Measurements from ENCODE around the gene CAMK2N1.

DNA sequence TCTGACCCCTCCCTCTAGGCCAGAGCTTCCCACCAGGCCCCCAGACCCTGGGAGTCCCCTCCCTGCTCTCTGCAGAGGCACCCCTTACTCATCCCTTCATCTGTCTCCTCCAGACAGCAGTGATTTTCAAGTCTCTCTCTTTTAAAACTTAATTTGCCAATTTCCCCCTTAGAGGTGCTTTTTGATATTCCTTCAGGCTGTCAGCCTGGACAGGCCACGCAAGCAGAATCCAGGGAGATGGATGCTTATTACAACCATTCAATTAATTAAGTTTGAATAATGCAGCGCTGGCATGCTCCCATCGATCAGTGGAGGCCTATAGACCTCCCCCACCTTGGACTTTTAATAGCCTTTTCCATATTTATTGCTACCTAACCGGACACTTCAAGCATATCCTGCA, 6.2 kb downstream of the CAMK2N1 start:
- TF ChIP-seq TAF1 (conservative IDR thresholded peaks at IDR 0.05) (no peak), NR2F2 (IDR thresholded peaks at IDR 0.05) (no peak), SP1 (IDR thresholded peaks at IDR 0.05) (no peak), YY1 (IDR thresholded peaks at IDR 0.05) (no peak), GABPA (IDR thresholded peaks at IDR 0.05 in 1 of 2, conservative IDR thresholded peaks at IDR 0.05 in 1 of 2) (no peak)
- TF ChIP-seq, protein P1, sequence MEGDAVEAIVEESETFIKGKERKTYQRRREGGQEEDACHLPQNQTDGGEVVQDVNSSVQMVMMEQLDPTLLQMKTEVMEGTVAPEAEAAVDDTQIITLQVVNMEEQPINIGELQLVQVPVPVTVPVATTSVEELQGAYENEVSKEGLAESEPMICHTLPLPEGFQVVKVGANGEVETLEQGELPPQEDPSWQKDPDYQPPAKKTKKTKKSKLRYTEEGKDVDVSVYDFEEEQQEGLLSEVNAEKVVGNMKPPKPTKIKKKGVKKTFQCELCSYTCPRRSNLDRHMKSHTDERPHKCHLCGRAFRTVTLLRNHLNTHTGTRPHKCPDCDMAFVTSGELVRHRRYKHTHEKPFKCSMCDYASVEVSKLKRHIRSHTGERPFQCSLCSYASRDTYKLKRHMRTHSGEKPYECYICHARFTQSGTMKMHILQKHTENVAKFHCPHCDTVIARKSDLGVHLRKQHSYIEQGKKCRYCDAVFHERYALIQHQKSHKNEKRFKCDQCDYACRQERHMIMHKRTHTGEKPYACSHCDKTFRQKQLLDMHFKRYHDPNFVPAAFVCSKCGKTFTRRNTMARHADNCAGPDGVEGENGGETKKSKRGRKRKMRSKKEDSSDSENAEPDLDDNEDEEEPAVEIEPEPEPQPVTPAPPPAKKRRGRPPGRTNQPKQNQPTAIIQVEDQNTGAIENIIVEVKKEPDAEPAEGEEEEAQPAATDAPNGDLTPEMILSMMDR (IDR thresholded peaks at IDR 0.05; ENCODE audit: low read depth, low read length, missing input control) = no peak
- TF ChIP-seq, protein P2, sequence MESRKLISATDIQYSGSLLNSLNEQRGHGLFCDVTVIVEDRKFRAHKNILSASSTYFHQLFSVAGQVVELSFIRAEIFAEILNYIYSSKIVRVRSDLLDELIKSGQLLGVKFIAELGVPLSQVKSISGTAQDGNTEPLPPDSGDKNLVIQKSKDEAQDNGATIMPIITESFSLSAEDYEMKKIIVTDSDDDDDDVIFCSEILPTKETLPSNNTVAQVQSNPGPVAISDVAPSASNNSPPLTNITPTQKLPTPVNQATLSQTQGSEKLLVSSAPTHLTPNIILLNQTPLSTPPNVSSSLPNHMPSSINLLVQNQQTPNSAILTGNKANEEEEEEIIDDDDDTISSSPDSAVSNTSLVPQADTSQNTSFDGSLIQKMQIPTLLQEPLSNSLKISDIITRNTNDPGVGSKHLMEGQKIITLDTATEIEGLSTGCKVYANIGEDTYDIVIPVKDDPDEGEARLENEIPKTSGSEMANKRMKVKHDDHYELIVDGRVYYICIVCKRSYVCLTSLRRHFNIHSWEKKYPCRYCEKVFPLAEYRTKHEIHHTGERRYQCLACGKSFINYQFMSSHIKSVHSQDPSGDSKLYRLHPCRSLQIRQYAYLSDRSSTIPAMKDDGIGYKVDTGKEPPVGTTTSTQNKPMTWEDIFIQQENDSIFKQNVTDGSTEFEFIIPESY (IDR thresholded peaks at IDR 0.05) = no peak
- TF ChIP-seq, protein P3, sequence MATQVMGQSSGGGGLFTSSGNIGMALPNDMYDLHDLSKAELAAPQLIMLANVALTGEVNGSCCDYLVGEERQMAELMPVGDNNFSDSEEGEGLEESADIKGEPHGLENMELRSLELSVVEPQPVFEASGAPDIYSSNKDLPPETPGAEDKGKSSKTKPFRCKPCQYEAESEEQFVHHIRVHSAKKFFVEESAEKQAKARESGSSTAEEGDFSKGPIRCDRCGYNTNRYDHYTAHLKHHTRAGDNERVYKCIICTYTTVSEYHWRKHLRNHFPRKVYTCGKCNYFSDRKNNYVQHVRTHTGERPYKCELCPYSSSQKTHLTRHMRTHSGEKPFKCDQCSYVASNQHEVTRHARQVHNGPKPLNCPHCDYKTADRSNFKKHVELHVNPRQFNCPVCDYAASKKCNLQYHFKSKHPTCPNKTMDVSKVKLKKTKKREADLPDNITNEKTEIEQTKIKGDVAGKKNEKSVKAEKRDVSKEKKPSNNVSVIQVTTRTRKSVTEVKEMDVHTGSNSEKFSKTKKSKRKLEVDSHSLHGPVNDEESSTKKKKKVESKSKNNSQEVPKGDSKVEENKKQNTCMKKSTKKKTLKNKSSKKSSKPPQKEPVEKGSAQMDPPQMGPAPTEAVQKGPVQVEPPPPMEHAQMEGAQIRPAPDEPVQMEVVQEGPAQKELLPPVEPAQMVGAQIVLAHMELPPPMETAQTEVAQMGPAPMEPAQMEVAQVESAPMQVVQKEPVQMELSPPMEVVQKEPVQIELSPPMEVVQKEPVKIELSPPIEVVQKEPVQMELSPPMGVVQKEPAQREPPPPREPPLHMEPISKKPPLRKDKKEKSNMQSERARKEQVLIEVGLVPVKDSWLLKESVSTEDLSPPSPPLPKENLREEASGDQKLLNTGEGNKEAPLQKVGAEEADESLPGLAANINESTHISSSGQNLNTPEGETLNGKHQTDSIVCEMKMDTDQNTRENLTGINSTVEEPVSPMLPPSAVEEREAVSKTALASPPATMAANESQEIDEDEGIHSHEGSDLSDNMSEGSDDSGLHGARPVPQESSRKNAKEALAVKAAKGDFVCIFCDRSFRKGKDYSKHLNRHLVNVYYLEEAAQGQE (IDR thresholded peaks at IDR 0.05) = no peak
- TF ChIP-seq, protein P4, sequence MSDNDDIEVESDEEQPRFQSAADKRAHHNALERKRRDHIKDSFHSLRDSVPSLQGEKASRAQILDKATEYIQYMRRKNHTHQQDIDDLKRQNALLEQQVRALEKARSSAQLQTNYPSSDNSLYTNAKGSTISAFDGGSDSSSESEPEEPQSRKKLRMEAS (IDR thresholded peaks at IDR 0.05) = no peak
